ENCODE measurements around the gene ATP6V1E1. TPM values are rescaled to one million over a fixed set of nuclear protein-coding genes. Genes with fewer than 3 reads are reported as not detected.
"Not testable (repeated sequence)": the region's sequence is repeated elsewhere in the genome, so short reads cannot be mapped to it uniquely, and the experiment has no call there.

Gene ATP6V1E1
- total and polyA plus RNA-seq, 11 donors: 126 to 333 (median 222) TPM

- DNase-seq (no peak), ATAC-seq (no peak)
- Histone ChIP-seq H3K9me3 (no peaks in the 10 kb centered on the region), H3K27ac (no peak overlapping the region), H3K27me3 (no peaks in the 10 kb centered on the region), H3K4me1 (peaks cover 7 to 46% (median 16%) of the 10 kb centered on the region in 12 donors), H3K4me3 (no peak overlapping the region), H3K36me3 (no peaks in the 10 kb centered on the region)
- no peak for TF ChIP-seq CTCF (IDR thresholded peaks at IDR 0.05)
- no peak for TF ChIP-seq POLR2A (IDR thresholded peaks at IDR 0.05)
- intact Hi-C loops (cut with DNase I): no loop called here
- WGBS, 4 donors: 84 to 89% (median 87%) methylated on average over 5 of the region's 5 CpGs
These were observed 53.4 kb downstream of the ATP6V1E1 start for GRCh38 chr22:17575151-17575550.

GRCh38 chr22:17570851-17571631 is 57.5 kb downstream of the ATP6V1E1 start:
- ATAC-seq (peak; percentile 93 to 95 (median 94)), DNase-seq (peak; percentile 70 to 96 (median 83))
- whole genome bisulfite sequencing, 4 donors: 15 to 23% (median 18%) methylated on average over 21 of the region's 21 CpGs
- intact Hi-C loops (cut with DNase I): loop anchor here in 3 of 10 donors (1.0 to 5.0 kb wide), 4 partner anchors 8 to 68 kb away; partner anchors contain the start of genes BCL2L13 (in 2 of the 3), ATP6V1E1 (in 1 of the 3) and SLC25A18 (in 1 of the 3)
- no peaks in the 10 kb centered on the region for H3K9me3 ChIP-seq
- H3K36me3 ChIP-seq: no peaks in the 10 kb centered on the region
- TF ChIP-seq CTCF (IDR thresholded peaks at IDR 0.05): no peak
- TF ChIP-seq POLR2A (IDR thresholded peaks at IDR 0.05): peak in 1 of 2 donors; percentile 68
- no peaks in the 10 kb centered on the region for H3K27me3 ChIP-seq
- H3K4me1 ChIP-seq: peaks cover 13 to 47% (median 23%) of the 10 kb centered on the region in 12 donors
- H3K4me3 ChIP-seq: peak overlapping the region in 10 of 12 donors; percentile 24 to 55 (median 46)
- peak overlapping the region; percentile 85 to 98 (median 91) for H3K27ac ChIP-seq

- Histone ChIP-seq H3K9me3 (no peaks in the 10 kb centered on the region), H3K27me3 (no peaks in the 10 kb centered on the region), H3K36me3 (no peaks in the 10 kb centered on the region), H3K4me1 (peaks cover 13 to 40% (median 23%) of the 10 kb centered on the region in 12 donors), H3K4me3 (peak overlapping the region in 4 of 12 donors; percentile 6 to 49 (median 36)), H3K27ac (peak overlapping the region; percentile 81 to 98 (median 90))
- 21 to 36% (median 29%) methylated on average over 5 to 8 of the region's 8 CpGs for WGBS, 4 donors
- intact Hi-C loops (cut with DNase I): loop anchor here in 6 of 10 donors (2.0 to 10.0 kb wide), 6 partner anchors 55 to 215 kb away; partner anchors contain the start of genes BCL2L13 (in 4 of the 6) and ATP6V1E1 (in 2 of the 6)
- TF ChIP-seq POLR2A (IDR thresholded peaks at IDR 0.05): peak in 1 of 2 donors; percentile 32
- TF ChIP-seq CTCF (IDR thresholded peaks at IDR 0.05): no peak
- ATAC-seq: peak; percentile 22 to 44 (median 34)
- DNase-seq: peak in 1 of 5 donors; percentile 40
These were observed 58.5 kb downstream of the ATP6V1E1 start for GRCh38 chr22:17569971-17570511.

GRCh38 chr22:17566776-17567175 is 61.8 kb downstream of the ATP6V1E1 start:
- intact Hi-C loops (cut with DNase I): loop anchor here in 4 of 10 donors (5.0 to 10.0 kb wide), 4 partner anchors 58 to 218 kb away; partner anchors contain the start of genes BCL2L13 (in 2 of the 4) and ATP6V1E1 (in 1 of the 4)
- peak overlapping the region in 4 of 12 donors; percentile 15 to 94 (median 91) for H3K27ac ChIP-seq
- H3K4me3 ChIP-seq: no peak overlapping the region
- TF ChIP-seq CTCF (IDR thresholded peaks at IDR 0.05): no peak
- TF ChIP-seq POLR2A (IDR thresholded peaks at IDR 0.05): no peak
- H3K27me3 ChIP-seq: no peaks in the 10 kb centered on the region
- no peaks in the 10 kb centered on the region for H3K36me3 ChIP-seq
- peaks cover 14 to 55% (median 41%) of the 10 kb centered on the region in 12 donors for H3K4me1 ChIP-seq
- WGBS, 4 donors: 82 to 92% (median 85%) methylated on average over 10 of the region's 10 CpGs
- ATAC-seq: no peak
- no peak for DNase-seq
- H3K9me3 ChIP-seq: no peaks in the 10 kb centered on the region

GRCh38 chr22:17566016-17566687 is 62.4 kb downstream of the ATP6V1E1 start:
- H3K4me1 ChIP-seq: peaks cover 12 to 49% (median 35%) of the 10 kb centered on the region in 12 donors
- not testable (repeated sequence) for H3K27me3 ChIP-seq, H3K4me3 ChIP-seq, H3K36me3 ChIP-seq, DNase-seq, ATAC-seq, H3K9me3 ChIP-seq
- peak overlapping the region in 5 of 12 donors; percentile 5 to 94 (median 91) for H3K27ac ChIP-seq
- intact Hi-C loops (cut with DNase I): loop anchor here in 4 of 10 donors (5.0 to 10.0 kb wide), 4 partner anchors 59 to 219 kb away; partner anchors contain the start of genes BCL2L13 (in 2 of the 4) and ATP6V1E1 (in 1 of the 4)
- 87 to 89% (median 88%) methylated on average over 19 of the region's 19 CpGs for WGBS, 4 donors

Measured in heart left ventricle (tissue), 16 donors.